GM18951 (cell line): Measurements from ENCODE around the gene TEAD3.
"Not testable (repeated sequence)": the region's sequence is repeated elsewhere in the genome, so short reads cannot be mapped to it uniquely, and the experiment has no call there.

ENCODE experiments used
- POLR2A ChIP-seq: IDR thresholded peaks from 4 replicates; pipeline ENCODE4 v1.6.1; 2011; ENCODE audit warnings: mild to moderate bottlenecking; ENCODE audit not compliant: insufficient read length, insufficient read depth; ENCODE audit errors: extremely low read depth
- in situ Hi-C: fragments of 300-500 bp; cut with MboI; formaldehyde crosslinking; loops from one replicate; pipeline ENCODE4 v1.12.0; 2022; ENCODE audit warnings: low sequenced_read_pairs, mixed read lengths, inconsistent platforms; ENCODE audit not compliant: unreplicated experiment

Gene TEAD3

DNA sequence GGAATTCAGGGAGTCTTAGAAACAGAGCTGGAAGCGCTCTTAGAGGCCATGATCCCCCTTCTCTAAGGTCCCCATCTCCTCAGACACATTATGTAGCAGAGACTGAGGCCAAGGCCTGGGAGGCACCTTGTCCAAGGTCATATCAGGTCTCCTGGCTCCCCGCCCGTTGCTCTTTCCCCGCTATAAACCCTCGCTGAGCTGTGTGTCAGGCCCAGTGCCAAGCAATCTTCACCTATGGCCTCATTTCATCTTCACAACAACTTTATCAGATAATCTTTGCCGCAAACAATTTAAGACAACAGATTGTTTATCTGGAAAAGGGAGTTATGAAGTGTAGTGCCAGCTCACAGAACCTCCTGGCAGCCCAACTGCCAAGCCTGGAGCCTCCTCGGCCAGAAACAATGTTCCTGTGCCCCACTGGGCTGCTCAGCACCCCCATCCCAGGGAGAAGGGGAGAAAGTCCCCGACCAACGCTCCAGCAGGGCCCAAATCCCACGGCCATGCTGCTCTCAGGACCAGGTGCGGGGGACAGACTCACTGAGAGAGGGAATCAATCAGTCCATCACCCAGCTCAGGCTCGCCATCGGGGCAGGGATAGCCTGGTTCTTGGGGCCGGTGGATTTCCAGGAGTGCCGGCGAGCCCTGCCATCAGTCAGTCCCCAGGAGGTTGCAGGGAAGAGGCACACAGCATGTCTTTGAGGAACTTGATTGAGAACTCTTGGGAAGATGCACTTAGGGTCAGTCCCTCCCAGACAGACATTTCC, 61.6 kb downstream of the TEAD3 start:
- in situ Hi-C loops: no loop called here
- TF ChIP-seq POLR2A: no peak

DNA sequence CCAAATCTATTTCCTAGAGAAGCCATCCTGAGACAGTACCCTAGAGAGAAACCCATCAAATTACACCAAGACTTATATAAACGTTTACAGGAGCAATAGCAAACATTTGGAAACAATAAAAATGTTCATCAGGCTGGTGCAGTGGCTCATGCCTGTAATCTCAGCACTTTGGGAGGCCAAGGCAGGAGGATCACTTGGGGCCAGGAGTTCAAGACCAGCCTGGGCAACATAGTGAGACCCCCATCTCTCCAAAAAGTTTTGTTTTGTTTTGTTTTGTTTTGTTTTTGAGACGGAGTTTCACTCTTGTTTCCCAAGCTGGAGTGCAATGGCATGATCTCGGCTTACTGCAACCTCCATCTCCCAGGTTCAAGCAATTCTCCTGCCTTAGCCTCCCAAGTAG, 64.2 kb downstream of the TEAD3 start:
- in situ Hi-C loops: not testable (repeated sequence)

DNA sequence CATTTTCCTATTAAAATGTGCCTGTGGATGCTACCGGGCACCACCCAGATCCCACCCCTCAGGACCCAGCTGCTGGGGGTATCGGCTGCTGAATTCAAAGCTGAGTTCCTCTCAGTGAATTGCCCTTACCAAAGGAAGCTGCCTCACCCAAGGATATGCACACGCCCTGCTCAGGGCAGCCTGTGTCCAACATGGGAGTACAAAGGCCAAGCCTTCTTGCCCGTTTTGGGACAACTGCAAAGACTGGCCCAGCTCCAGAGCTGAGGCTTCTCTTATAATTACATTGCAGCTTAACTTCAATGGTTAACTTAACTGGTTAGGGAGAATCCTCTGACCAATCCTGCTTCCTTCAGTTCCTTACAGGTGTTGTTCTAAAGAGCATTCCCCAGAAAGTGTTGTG, 64.6 kb downstream of the TEAD3 start:
- in situ Hi-C loops: no loop called here
- no peak for TF ChIP-seq POLR2A

DNA sequence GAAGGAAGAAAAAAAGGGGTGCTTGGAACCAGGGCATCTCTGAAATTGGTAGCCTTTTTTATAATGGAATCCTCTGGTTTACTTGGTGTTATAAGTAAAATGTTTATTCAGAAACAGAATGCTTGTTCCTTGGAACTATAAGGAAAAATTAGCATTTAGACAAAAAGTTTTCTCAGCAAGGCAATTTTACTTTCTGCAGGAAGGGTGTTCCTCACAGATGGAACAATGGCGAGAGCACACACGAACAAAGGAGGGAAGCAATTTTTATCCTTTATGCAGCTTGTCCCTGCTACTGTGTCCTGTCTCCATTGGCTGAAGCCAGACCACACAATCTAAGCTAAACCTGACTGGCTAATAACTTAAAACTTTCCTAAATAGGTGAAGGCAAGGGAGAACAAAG, 67.4 kb downstream of the TEAD3 start:
- in situ Hi-C loops: no loop called here
- TF ChIP-seq POLR2A: no peak

DNA sequence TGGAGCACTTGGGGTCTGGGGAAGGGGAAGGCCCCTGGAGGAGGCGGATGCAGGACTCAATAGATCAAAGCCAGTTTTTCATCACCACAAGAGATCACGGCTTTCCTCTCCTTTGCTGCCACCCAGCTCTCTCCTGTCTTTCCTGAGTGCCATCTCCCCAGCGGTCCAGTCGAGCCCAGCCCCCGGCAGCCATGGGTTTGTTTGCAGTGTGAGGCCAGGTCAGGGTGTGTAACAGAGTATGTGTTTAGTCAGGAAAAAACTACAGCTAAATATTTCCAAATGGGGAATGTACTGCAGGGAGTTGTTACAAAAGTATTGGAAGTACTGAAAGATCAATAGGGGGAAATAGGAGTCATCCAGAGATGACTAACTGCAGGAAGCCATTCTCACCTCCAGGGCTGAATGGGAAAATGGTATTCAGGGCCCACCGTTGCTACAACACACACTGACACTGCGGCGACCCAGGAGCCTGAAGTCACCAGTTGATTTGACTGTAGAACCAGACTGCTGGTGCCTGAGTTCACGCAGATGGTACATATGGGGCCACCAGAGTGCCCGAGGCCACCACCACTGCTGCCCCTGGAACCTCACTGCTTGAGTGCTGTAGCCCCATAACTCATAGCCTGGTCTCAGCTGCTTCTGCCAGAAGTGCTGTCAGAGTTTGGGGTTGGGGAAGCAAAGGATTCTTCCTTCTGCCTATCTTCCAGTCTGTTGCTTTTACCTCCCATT, 68.3 kb downstream of the TEAD3 start:
- TF ChIP-seq POLR2A: no peak
- in situ Hi-C loops: no loop called here

DNA sequence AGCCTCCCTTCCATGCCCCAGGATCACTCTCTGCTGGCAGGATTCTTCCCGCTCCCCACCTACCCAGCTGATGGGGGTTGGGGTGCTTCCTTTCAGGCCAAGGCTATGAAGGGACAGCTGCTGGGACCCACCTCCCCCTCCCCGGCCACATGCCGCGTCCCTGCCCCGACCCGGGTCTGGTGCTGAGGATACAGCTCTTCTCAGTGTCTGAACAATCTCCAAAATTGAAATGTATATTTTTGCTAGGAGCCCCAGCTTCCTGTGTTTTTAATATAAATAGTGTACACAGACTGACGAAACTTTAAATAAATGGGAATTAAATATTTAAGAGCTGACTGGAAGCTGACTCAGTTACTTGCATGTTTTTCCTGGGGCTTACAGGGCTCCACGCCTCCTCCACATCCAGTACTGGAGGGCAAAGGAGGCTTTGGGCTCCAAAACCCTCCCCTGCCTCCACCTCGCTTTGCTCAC, 69.0 kb downstream of the TEAD3 start:
- in situ Hi-C loops: no loop called here
- no peak for TF ChIP-seq POLR2A

DNA sequence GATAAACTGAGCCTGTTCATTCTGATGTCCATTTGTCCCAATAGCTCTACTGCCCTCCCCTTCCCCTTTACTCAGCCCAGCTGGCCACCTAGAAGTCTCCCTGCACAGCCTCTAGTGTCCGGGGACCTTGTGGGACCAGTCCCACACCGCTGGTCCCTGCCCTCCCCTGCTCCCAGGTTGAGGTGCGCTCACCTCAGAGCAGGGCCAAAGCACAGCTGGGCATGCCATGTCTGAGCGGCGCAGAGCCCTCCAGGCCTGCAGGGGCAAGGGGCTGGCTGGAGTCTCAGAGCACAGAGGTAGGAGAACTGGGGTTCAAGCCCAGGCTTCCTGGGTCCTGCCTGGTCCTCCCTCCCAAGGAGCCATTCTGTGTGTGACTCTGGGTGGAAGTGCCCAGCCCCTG, 69.4 kb downstream of the TEAD3 start:
- TF ChIP-seq POLR2A: no peak
- in situ Hi-C loops: no loop called here

DNA sequence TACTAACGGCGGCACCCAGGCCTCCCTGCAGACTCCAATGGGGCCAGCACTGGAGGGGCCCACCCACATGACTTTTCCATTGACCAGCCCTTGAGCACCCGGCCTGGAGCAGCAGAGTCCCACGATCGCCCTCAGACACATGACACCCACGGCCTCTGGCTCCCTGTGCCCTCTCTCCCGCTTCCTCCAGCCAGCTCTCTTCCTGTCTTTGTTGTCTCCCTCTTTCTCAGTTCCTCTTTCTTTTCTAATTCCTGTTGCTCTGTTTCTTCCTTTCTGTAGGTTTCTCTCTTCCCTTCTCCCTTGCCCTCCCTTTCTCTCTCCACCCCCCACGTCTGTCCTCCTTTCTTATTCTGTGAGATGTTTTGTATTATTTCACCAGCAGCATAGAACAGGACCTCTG, 70.8 kb downstream of the TEAD3 start:
- TF ChIP-seq POLR2A: no peak
- in situ Hi-C loops: no loop called here

DNA sequence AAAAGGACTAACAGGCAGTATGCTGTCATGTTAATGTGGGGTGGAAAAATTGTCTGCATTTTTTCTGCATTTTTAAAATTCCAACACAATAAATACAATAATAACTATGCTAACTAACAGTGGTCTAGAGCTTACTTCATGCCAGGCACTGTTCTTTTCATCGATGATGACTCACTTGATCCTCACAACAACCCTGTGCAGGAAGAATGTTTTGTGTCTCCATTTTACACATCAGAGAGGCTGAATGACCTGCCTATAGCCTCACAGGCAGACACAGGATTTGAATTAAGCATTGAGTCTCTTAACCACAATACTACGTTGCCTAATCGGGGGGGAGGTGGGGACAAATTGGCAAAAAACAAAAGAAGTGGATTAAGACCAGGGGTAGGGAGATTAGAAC, 71.6 kb downstream of the TEAD3 start:
- in situ Hi-C loops: no loop called here
- TF ChIP-seq POLR2A: no peak
